GM13977 (cell line): ENCODE results near the gene MYO15B.

Experiments used
- DNase-seq: peaks from one replicate; pipeline ENCODE4 v3.0.0; 2012; ENCODE audit warnings: low spot score
- CTCF ChIP-seq: IDR thresholded peaks from 2 replicates; pipeline ENCODE4 v1.5.1; 2012; ENCODE audit warnings: mild to moderate bottlenecking, control low read depth; ENCODE audit not compliant: insufficient read depth; ENCODE audit errors: extremely low read depth, missing control alignments
- in situ Hi-C: fragments of 300-500 bp; cut with MboI; formaldehyde crosslinking; loops from one replicate; pipeline ENCODE4 v1.12.0; 2022; ENCODE audit warnings: low sequenced_read_pairs, low pct_unique_long_range_greater_than_20kb, mixed read lengths, inconsistent platforms; ENCODE audit not compliant: unreplicated experiment

MYO15B gene

GRCh38 chr17:75658237-75658636 is 70.6 kb downstream of the MYO15B start:
- no peak for DNase-seq
- TF ChIP-seq CTCF, result no peak
- in situ Hi-C loops, result no loop called here

- in situ Hi-C loops, result no loop called here
Observed at GRCh38 chr17:75661531-75661930, 73.9 kb downstream of the MYO15B start.

GRCh38 chr17:75662511-75662910 is 74.9 kb downstream of the MYO15B start:
- TF ChIP-seq CTCF, result no peak
- no peak for DNase-seq
- in situ Hi-C loops, result no loop called here

More at GRCh38 chr17:75661531-75661930, 73.9 kb downstream of the MYO15B start:
- DNase-seq, result no peak
- no peak for TF ChIP-seq CTCF

GRCh38 chr17:75664099-75664549 is 76.5 kb downstream of the MYO15B start:
- in situ Hi-C loops, result no loop called here
- peak; percentile 57 for DNase-seq
- peak; percentile 7 for TF ChIP-seq CTCF

- in situ Hi-C loops, result no loop called here
- no peak for DNase-seq
- TF ChIP-seq CTCF, result no peak
Observed at GRCh38 chr17:75665981-75666380, 78.4 kb downstream of the MYO15B start.

- peak; percentile 88 for DNase-seq
- in situ Hi-C loops, result no loop called here
- TF ChIP-seq CTCF, result no peak
Observed at GRCh38 chr17:75666959-75667790, 79.6 kb downstream of the MYO15B start, which contains the start of the genes RECQL5 and SAP30BP. TSS of gene RECQL5 (minus strand) at chr17:75667154. CDS start at chr17:75666557, 597 bp downstream. TSS of gene SAP30BP (plus strand) at chr17:75667338. CDS start at chr17:75667373, 35 bp downstream.
